ENCODE data around the gene NHERF1. TPM values are rescaled to one million over a fixed set of nuclear protein-coding genes. Genes with fewer than 3 reads are reported as not detected.

NHERF1 gene
- total and polyA plus RNA-seq, 2 donors (not counting 1 experiment from before 2014, with no cell fraction given), result 56.2 to 81.8 TPM

DNA sequence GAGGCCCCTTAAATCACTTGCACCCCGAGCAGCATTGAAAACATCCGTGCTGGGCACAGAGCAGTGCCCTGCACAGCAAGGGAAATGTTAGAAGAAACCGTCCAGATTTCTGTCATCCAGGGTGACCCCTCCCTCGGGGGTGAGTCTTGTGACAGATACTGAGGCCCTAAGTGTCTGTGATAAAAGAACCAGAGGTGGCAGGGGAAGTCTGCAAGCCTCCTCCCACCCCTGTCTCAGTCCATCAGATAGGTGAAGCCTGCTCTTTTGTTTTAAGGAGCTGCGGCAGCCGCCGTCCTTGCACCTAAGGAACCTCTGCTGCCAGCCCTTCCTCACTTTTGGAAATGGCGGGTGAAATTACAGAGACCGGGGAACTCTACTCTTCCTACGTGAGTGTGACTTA lies 28.6 kb downstream of the NHERF1 start:
- Histone ChIP-seq H3K79me2 (ENCODE audit: control insufficient read depth, insufficient read depth, low read length) (peaks cover 27% of the 10 kb centered on the region), H3K4me3 (ENCODE audit: control extremely low read depth in 1 of 5, extremely low read depth in 1 of 5, insufficient read depth in 1 of 5, low read depth in 2 of 5, low read length in 4 of 5) (peak overlapping the region; percentile 59 to 78 (median 74)), H3K9ac (ENCODE audit: low read length) (peak overlapping the region; percentile 80), H3K27ac (ENCODE audit: low read length in 2 of 2) (no peak overlapping the region), H3K36me3 (replicated peaks in 1 of 2; ENCODE audit: control extremely low read depth in 1 of 2, control insufficient read depth in 1 of 2, extremely low read depth in 1 of 2, insufficient read depth in 2 of 2, low read length in 1 of 2) (peaks cover 0 to 25% of the 10 kb centered on the region in 2 experiments), H3K27me3 (replicated peaks in 1 of 4; ENCODE audit: control extremely low read depth in 1 of 4, control insufficient read depth in 3 of 4, insufficient read depth in 4 of 4, low read length in 3 of 4) (no peaks in the 10 kb centered on the region), H3K4me2 (replicated peaks; ENCODE audit: low read depth, low read length, poor library complexity, severe bottlenecking) (peak overlapping the region; percentile 86), H4K20me1 (ENCODE audit: control insufficient read depth, insufficient read depth, low read length, poor library complexity, severe bottlenecking) (peaks cover 52% of the 10 kb centered on the region), H2AFZ (ENCODE audit: insufficient read depth, low read depth, low read length, poor library complexity, severe bottlenecking) (no peak overlapping the region), H3K9me3 (ENCODE audit: control extremely low read depth in 1 of 3, control insufficient read depth in 2 of 3, insufficient read depth in 1 of 3, low read length in 2 of 3) (no peaks in the 10 kb centered on the region), H3K4me1 (ENCODE audit: control insufficient read depth in 2 of 2, insufficient read depth in 2 of 2, low read length in 2 of 2) (peaks cover 41 to 51% of the 10 kb centered on the region in 2 donors)
- H3K27ac Mint-ChIP-seq, result peak overlapping the region; percentile 59
- no peak for ATAC-seq (ENCODE audit: low read depth)
- no peaks in the 10 kb centered on the region for H3K27me3 Mint-ChIP-seq
- peaks cover 60% of the 10 kb centered on the region for H3K4me1 Mint-ChIP-seq
- WGBS (ENCODE audit: insufficient coverage), result 55% methylated on average over 9 of the region's 10 CpGs
- CTCF ChIA-PET, result interaction anchor here (1.0 to 9.5 kb wide), 7 partner anchors 15 to 120 kb away, joined by 4 to 191 read pairs (median 6); partner anchors contain the start of gene RAB37
- no peak for DNase-seq
- POLR2A ChIA-PET, result interaction anchor here (0.6 to 3.3 kb wide), 8 partner anchors 9 to 120 kb away, joined by 3 to 18 read pairs (median 6); partner anchors contain the start of gene RAB37
- H3K4me3 Mint-ChIP-seq, result peak overlapping the region; percentile 99
- intact Hi-C loops (cut with micrococcal nuclease), result loop anchor here (1.0 to 5.0 kb wide), 3 partner anchors 29 to 96 kb away; partner anchors contain the start of genes NHERF1 and RAB37
- TF ChIP-seq, protein P1, sequence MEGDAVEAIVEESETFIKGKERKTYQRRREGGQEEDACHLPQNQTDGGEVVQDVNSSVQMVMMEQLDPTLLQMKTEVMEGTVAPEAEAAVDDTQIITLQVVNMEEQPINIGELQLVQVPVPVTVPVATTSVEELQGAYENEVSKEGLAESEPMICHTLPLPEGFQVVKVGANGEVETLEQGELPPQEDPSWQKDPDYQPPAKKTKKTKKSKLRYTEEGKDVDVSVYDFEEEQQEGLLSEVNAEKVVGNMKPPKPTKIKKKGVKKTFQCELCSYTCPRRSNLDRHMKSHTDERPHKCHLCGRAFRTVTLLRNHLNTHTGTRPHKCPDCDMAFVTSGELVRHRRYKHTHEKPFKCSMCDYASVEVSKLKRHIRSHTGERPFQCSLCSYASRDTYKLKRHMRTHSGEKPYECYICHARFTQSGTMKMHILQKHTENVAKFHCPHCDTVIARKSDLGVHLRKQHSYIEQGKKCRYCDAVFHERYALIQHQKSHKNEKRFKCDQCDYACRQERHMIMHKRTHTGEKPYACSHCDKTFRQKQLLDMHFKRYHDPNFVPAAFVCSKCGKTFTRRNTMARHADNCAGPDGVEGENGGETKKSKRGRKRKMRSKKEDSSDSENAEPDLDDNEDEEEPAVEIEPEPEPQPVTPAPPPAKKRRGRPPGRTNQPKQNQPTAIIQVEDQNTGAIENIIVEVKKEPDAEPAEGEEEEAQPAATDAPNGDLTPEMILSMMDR (IDR thresholded peaks at IDR 0.05), result no peak
- TF ChIP-seq EZH2 (IDR thresholded peaks at IDR 0.05; ENCODE audit: borderline replicate concordance, insufficient read depth, low read depth, low read length, poor library complexity, severe bottlenecking), result no peak
- H3K9me3 Mint-ChIP-seq (ENCODE audit: insufficient read depth), result no peaks in the 10 kb centered on the region

- Histone ChIP-seq H3K36me3 (replicated peaks in 1 of 2; ENCODE audit: control extremely low read depth in 1 of 2, control insufficient read depth in 1 of 2, extremely low read depth in 1 of 2, insufficient read depth in 2 of 2, low read length in 1 of 2) (peaks cover 0 to 16% of the 10 kb centered on the region in 2 experiments), H3K4me1 (ENCODE audit: control insufficient read depth in 2 of 2, insufficient read depth in 2 of 2, low read length in 2 of 2) (peaks cover 41 to 51% of the 10 kb centered on the region in 2 donors), H3K4me3 (ENCODE audit: control extremely low read depth in 1 of 5, extremely low read depth in 1 of 5, insufficient read depth in 1 of 5, low read depth in 2 of 5, low read length in 4 of 5) (no peak overlapping the region), H3K27ac (ENCODE audit: low read length in 2 of 2) (no peak overlapping the region), H3K4me2 (replicated peaks; ENCODE audit: low read depth, low read length, poor library complexity, severe bottlenecking) (no peak overlapping the region), H3K9me3 (ENCODE audit: control extremely low read depth in 1 of 3, control insufficient read depth in 2 of 3, insufficient read depth in 1 of 3, low read length in 2 of 3) (no peaks in the 10 kb centered on the region), H3K27me3 (replicated peaks in 1 of 4; ENCODE audit: control extremely low read depth in 1 of 4, control insufficient read depth in 3 of 4, insufficient read depth in 4 of 4, low read length in 3 of 4) (no peaks in the 10 kb centered on the region), H2AFZ (ENCODE audit: insufficient read depth, low read depth, low read length, poor library complexity, severe bottlenecking) (no peak overlapping the region), H3K79me2 (ENCODE audit: control insufficient read depth, insufficient read depth, low read length) (peaks cover 28% of the 10 kb centered on the region), H3K9ac (ENCODE audit: low read length) (no peak overlapping the region), H4K20me1 (ENCODE audit: control insufficient read depth, insufficient read depth, low read length, poor library complexity, severe bottlenecking) (peaks cover 55% of the 10 kb centered on the region)
- no peak for DNase-seq
- 90% methylated on average over 2 of the region's 6 CpGs for WGBS (ENCODE audit: insufficient coverage)
- Mint-ChIP-seq H3K27ac (no peak overlapping the region), H3K4me1 (peaks cover 65% of the 10 kb centered on the region), H3K9me3 (ENCODE audit: insufficient read depth) (no peaks in the 10 kb centered on the region), H3K4me3 (peak overlapping the region; percentile 69), H3K27me3 (no peaks in the 10 kb centered on the region)
- intact Hi-C loops (cut with micrococcal nuclease), result loop anchor here (5.0 kb wide), 1 partner anchor 41 kb away; the partner anchor contains the start of gene RAB37
- CTCF ChIA-PET, result interaction anchor here (1.6 to 9.5 kb wide), 7 partner anchors 7 to 121 kb away, joined by 5 to 191 read pairs (median 16); partner anchors contain the start of gene RAB37
- ATAC-seq (ENCODE audit: low read depth), result no peak
- no peak for TF ChIP-seq EZH2 (IDR thresholded peaks at IDR 0.05; ENCODE audit: borderline replicate concordance, insufficient read depth, low read depth, low read length, poor library complexity, severe bottlenecking)
- TF ChIP-seq, protein P1 (IDR thresholded peaks at IDR 0.05), result no peak
- POLR2A ChIA-PET, result interaction anchor here (0.5 kb wide), 1 partner anchor 887 kb away, joined by 5 read pairs; no protein-coding TSS in a partner anchor
These were observed 29.6 kb downstream of the NHERF1 start for GRCh38 chr17:74777901-74778515.
